ENCODE results near the gene IZUMO1. TPM values are rescaled to one million over a fixed set of nuclear protein-coding genes. Genes with fewer than 3 reads are reported as not detected.

IZUMO1 gene
- total and polyA plus RNA-seq, 2 of the 8 experiments (the other 6 are each of a cell fraction or from before 2014, with no cell fraction given): 0.33 to 1.8 TPM

- TF ChIP-seq EGR1 (IDR thresholded peaks at IDR 0.05; ENCODE audit: borderline replicate concordance, low read depth, low read length) (no peak), CHD7 (IDR thresholded peaks at IDR 0.05; ENCODE audit: insufficient replicate concordance, low read length) (no peak), EP300 (IDR thresholded peaks at IDR 0.05; ENCODE audit: borderline replicate concordance in 1 of 2, low read depth in 2 of 2, low read length in 2 of 2) (no peak), ATF2 (IDR thresholded peaks at IDR 0.05; ENCODE audit: low read length) (no peak), PHF8 (conservative IDR thresholded peaks at IDR 0.05; ENCODE audit: low read depth, low read length) (no peak), CTBP2 (IDR thresholded peaks at IDR 0.05; ENCODE audit: borderline replicate concordance, insufficient read depth, insufficient read length, low read length) (no peak), MAFK (IDR thresholded peaks at IDR 0.05; ENCODE audit: low read depth, low read length) (no peak)
Measured at GRCh38 chr19:48770266-48770665, 23.6 kb upstream of the IZUMO1 start (continued).
